AG08395 (cell line): ENCODE results near the gene FAM53A.
A peak's percentile ranks its signal among the peaks of the same experiment; 100 is the strongest.

Source experiments
- DNase-seq: peaks from one replicate; pipeline ENCODE4 v3.0.0; 2012; ENCODE audit warnings: mixed read lengths, low spot score

Gene FAM53A

GRCh38 chr4:1683736-1684505 is at the start of gene FAM53A:
FAM53A (minus strand) TSS chr4:1684313; CDS start chr4:1668741, 15,572 bp downstream.
- DNase-seq = peak; percentile 97

GRCh38 chr4:1732911-1733310 is 48.8 kb upstream of the FAM53A start:
- DNase-seq = no peak

- DNase-seq = no peak
Observed at GRCh38 chr4:1731180-1731579, 47.1 kb upstream of the FAM53A start.

GRCh38 chr4:1730532-1731135 is 46.5 kb upstream of the FAM53A start:
- no peak for DNase-seq

GRCh38 chr4:1728061-1728980 is 44.2 kb upstream of the FAM53A start:
- no peak for DNase-seq

GRCh38 chr4:1727117-1728031 is 43.3 kb upstream of the FAM53A start:
- peak; percentile 38 for DNase-seq

- DNase-seq = peak; percentile 83
Observed at GRCh38 chr4:1726146-1726934, 42.2 kb upstream of the FAM53A start.

GRCh38 chr4:1725521-1725920 is 41.4 kb upstream of the FAM53A start:
- no peak for DNase-seq

GRCh38 chr4:1723131-1723801 is 39.2 kb upstream of the FAM53A start:
- DNase-seq = no peak

- DNase-seq = no peak
Observed at GRCh38 chr4:1722551-1723118, 38.5 kb upstream of the FAM53A start.

- no peak for DNase-seq
Observed at GRCh38 chr4:1721666-1722550, 37.8 kb upstream of the FAM53A start.

- DNase-seq = peak; percentile 99
Observed at GRCh38 chr4:1721003-1721665, 37.0 kb upstream of the FAM53A start, which contains the start of the genes TACC3 and TMEM129. TACC3 (plus strand) TSS chr4:1721521; CDS start chr4:1723422, 1,901 bp downstream. TMEM129 (minus strand) TSS chr4:1721323; CDS start chr4:1720837, 486 bp downstream.

GRCh38 chr4:1720163-1720983 is 36.3 kb upstream of the FAM53A start:
- DNase-seq = peak; percentile 40

GRCh38 chr4:1718095-1718850 is 34.2 kb upstream of the FAM53A start:
- DNase-seq = no peak

- no peak for DNase-seq
Observed at GRCh38 chr4:1717129-1718094, 33.3 kb upstream of the FAM53A start.
